ENCODE measurements around the gene FRAS1.

Gene FRAS1

GRCh38 chr4:78310740-78311115, 253.6 kb downstream of the FRAS1 start:
- no peaks in the 10 kb centered on the region for H4K20me1 ChIP-seq (ENCODE audit: insufficient read depth, low read length)
- no peak for ATAC-seq (ENCODE audit: insufficient read depth, low read depth)
- H3K27ac ChIP-seq (ENCODE audit: low read length), result no peak overlapping the region

GRCh38 chr4:78311306-78311705, 254.2 kb downstream of the FRAS1 start:
- no peak overlapping the region for H3K4me2 ChIP-seq (ENCODE audit: insufficient read depth, low read length)
- TF ChIP-seq CTCF (IDR thresholded peaks at IDR 0.05; ENCODE audit: borderline replicate concordance, extremely low read depth, low read length, poor library complexity, severe bottlenecking), result no peak
- TF ChIP-seq EZH2 (IDR thresholded peaks at IDR 0.05; ENCODE audit: borderline replicate concordance, low read depth, low read length, severe bottlenecking), result no peak
- no peak for ATAC-seq (ENCODE audit: insufficient read depth, low read depth)
- H2AFZ ChIP-seq (ENCODE audit: low read depth, low read length), result no peak overlapping the region
- no peaks in the 10 kb centered on the region for H3K9me3 ChIP-seq (ENCODE audit: insufficient read depth, low read length, severe bottlenecking)
- no peak overlapping the region for H3K4me3 ChIP-seq (ENCODE audit: low read depth in 1 of 2, low read length in 2 of 2)
- no peaks in the 10 kb centered on the region for H4K20me1 ChIP-seq (ENCODE audit: insufficient read depth, low read length)
- H3K9ac ChIP-seq (ENCODE audit: low read depth, low read length), result no peak overlapping the region
- no peak overlapping the region for H3K27ac ChIP-seq (ENCODE audit: low read length)
- H3K4me1 ChIP-seq (ENCODE audit: insufficient read depth, low read length), result no peaks in the 10 kb centered on the region
- no peaks in the 10 kb centered on the region for H3K27me3 ChIP-seq (ENCODE audit: insufficient read depth, low read length, poor library complexity)
- no peak for DNase-seq
- no peaks in the 10 kb centered on the region for H3K36me3 ChIP-seq (ENCODE audit: insufficient read depth, low read length)
- no peaks in the 10 kb centered on the region for H3K79me2 ChIP-seq (ENCODE audit: insufficient read depth, low read length)

More at GRCh38 chr4:78310740-78311115, 253.6 kb downstream of the FRAS1 start:
- Histone ChIP-seq H3K4me3 (ENCODE audit: low read depth in 1 of 2, low read length in 2 of 2) (no peak overlapping the region), H3K79me2 (ENCODE audit: insufficient read depth, low read length) (no peaks in the 10 kb centered on the region), H2AFZ (ENCODE audit: low read depth, low read length) (no peak overlapping the region), H3K4me1 (ENCODE audit: insufficient read depth, low read length) (no peaks in the 10 kb centered on the region), H3K36me3 (ENCODE audit: insufficient read depth, low read length) (no peaks in the 10 kb centered on the region), H3K27me3 (ENCODE audit: insufficient read depth, low read length, poor library complexity) (no peaks in the 10 kb centered on the region), H3K9me3 (ENCODE audit: insufficient read depth, low read length, severe bottlenecking) (no peaks in the 10 kb centered on the region), H3K4me2 (ENCODE audit: insufficient read depth, low read length) (no peak overlapping the region), H3K9ac (ENCODE audit: low read depth, low read length) (no peak overlapping the region)
- no peak for DNase-seq
- no peak for TF ChIP-seq CTCF (IDR thresholded peaks at IDR 0.05; ENCODE audit: borderline replicate concordance, extremely low read depth, low read length, poor library complexity, severe bottlenecking)
- no peak for TF ChIP-seq EZH2 (IDR thresholded peaks at IDR 0.05; ENCODE audit: borderline replicate concordance, low read depth, low read length, severe bottlenecking)

- Histone ChIP-seq H3K27me3 (ENCODE audit: insufficient read depth, low read length, poor library complexity) (no peaks in the 10 kb centered on the region), H3K4me1 (ENCODE audit: insufficient read depth, low read length) (no peaks in the 10 kb centered on the region), H2AFZ (ENCODE audit: low read depth, low read length) (no peak overlapping the region), H4K20me1 (ENCODE audit: insufficient read depth, low read length) (no peaks in the 10 kb centered on the region), H3K9me3 (ENCODE audit: insufficient read depth, low read length, severe bottlenecking) (no peaks in the 10 kb centered on the region), H3K79me2 (ENCODE audit: insufficient read depth, low read length) (no peaks in the 10 kb centered on the region), H3K27ac (ENCODE audit: low read length) (no peak overlapping the region), H3K9ac (ENCODE audit: low read depth, low read length) (no peak overlapping the region), H3K4me3 (ENCODE audit: low read depth in 1 of 2, low read length in 2 of 2) (no peak overlapping the region), H3K36me3 (ENCODE audit: insufficient read depth, low read length) (no peaks in the 10 kb centered on the region), H3K4me2 (ENCODE audit: insufficient read depth, low read length) (no peak overlapping the region)
- ATAC-seq (ENCODE audit: insufficient read depth, low read depth) (no peak), DNase-seq (no peak)
- TF ChIP-seq CTCF (IDR thresholded peaks at IDR 0.05; ENCODE audit: borderline replicate concordance, extremely low read depth, low read length, poor library complexity, severe bottlenecking) (no peak), EZH2 (IDR thresholded peaks at IDR 0.05; ENCODE audit: borderline replicate concordance, low read depth, low read length, severe bottlenecking) (no peak)
Measured at GRCh38 chr4:78312989-78313753, 256.0 kb downstream of the FRAS1 start.

Data from DND-41 (cell line).